CD4-positive, alpha-beta T cell treated with Interleukin-21 for 1 hour (primary cell): ENCODE data around the gene UBXN11.

Experiments used
- DNase-seq: peaks from one replicate; pipeline ENCODE4 v3.0.0-alpha.2; 2020

Gene UBXN11

GRCh38 chr1:26268290-26269197 is 37.9 kb downstream of the UBXN11 start:
- no peak for DNase-seq

GRCh38 chr1:26265405-26265804 is 41.0 kb downstream of the UBXN11 start:
- no peak for DNase-seq

- no peak for DNase-seq
Measured at GRCh38 chr1:26263212-26263611, 43.2 kb downstream of the UBXN11 start.

GRCh38 chr1:26259578-26259977 is 46.9 kb downstream of the UBXN11 start:
- DNase-seq: no peak

DNA sequence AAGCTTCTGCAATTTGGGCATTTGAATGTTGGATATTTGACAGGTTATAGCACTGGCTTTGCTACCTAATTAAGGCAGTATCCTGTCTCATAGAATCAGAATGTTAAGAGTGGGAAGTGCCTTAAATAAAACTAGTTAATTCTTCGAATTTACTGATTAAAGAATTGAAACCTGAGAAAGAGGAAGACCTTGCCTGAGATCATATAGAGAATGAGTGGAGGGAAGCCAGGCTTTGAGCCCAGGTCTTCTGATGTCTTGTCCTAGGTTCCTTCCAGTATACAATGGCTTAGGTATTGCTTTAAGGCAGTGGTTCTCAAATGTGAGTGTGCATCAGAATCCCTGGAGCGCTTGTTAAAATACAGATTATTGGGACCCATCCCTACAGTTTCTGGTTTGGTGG is 47.4 kb downstream of the UBXN11 start:
- no peak for DNase-seq

DNA sequence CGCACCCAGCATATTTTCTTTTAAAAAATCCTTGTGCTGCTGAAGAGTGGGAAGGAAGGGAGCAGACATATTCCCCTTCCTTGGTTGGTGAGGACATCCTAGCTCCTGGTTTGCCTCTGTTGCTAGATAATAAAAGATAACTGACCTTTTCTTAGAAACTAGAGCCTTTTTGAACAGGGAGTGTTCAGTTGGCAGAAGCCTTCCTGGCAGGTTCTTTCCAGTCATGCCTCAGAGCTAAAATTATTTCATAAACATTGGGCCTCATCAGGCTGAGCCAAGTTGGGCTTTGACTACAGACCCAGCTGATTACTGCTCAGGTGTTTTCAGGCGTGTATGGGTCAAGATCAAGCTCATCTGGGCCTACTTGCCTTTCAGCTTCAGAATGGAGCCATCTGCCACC is 49.2 kb downstream of the UBXN11 start:
- no peak for DNase-seq

- DNase-seq: no peak
Measured at GRCh38 chr1:26254404-26254803, 52.0 kb downstream of the UBXN11 start.

DNA sequence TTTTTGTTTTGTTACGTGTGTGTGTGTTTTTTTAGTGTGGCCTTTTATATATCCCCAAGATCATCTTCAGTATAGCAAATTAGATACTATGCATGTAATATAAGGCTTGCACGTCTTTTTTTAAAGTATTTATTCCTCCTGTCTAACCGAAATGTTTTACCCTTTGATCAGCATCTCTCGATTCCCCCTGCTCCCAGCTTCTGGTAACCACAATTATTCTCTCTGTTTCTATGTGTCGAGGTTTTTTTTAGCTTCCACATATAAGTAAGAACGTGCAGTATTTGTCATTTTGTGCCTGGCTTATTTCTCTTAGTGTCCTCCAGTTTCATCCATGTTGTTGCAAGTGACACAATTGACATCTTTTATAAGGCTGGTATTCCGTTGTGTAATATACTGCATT is 53.7 kb downstream of the UBXN11 start:
- no peak for DNase-seq

- DNase-seq: no peak
Measured at GRCh38 chr1:26239936-26240335, 66.5 kb downstream of the UBXN11 start.

GRCh38 chr1:26237230-26237966 is 69.0 kb downstream of the UBXN11 start:
- no peak for DNase-seq

DNA sequence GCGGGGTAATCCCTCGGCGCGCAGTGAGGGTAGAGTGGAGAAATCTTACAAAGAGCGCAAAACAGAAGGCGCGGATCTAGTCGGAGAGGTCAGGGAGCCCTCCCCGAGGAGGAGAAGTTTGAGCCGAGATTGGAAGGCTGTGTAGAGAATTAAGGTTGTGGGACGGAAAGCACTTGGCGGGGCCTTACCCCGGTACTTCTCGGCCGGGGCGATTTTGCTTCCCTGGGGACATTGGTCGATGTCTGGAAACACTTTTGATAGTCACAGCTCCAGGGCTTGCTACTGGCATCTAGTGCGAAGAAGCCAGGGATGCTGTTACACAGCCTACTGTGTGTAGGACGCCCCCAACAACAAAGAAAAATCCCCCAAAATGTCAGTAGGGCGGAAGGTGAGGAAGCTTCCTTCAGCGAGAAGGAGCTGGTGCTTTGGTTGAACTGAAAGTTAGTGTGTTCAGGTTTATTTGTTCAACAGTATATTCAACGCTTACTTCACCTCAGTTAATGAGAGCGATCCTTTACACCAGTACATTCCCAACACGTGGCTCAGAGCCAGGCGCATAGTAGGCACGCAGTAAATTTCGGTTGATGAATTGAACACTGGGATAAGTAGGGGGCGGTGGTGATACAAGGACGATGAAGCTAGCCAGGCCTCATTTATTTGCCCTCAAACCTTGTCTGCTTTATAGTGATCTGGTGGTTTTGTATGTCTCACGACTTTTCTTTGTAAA is 71.6 kb downstream of the UBXN11 start:
- peak; percentile 24 for DNase-seq

- DNase-seq: peak; percentile 98
Measured at GRCh38 chr1:26233903-26234643, 72.4 kb downstream of the UBXN11 start, which contains the start of gene CEP85. TSS of gene CEP85 (plus strand) at chr1:26234200. CDS start at chr1:26239784, 5,584 bp downstream.
